Measurements from ENCODE around the gene CNTNAP2.

DNA sequence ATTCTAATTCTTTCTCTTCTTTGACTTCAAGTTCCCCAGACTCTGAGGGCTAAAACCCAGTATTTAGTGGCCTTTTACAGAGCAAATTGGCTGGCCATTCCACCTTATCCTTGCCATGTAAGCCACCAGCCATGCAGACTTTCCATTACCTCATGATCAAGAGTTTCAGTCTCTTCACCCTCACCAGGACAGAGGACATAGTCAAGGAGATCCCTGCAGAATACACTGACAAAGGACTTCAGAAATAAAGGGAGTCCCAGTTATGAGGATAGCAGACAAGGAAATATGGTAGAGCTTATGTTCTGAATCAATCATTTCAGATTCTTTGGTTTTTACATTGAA, 1393.6 kb downstream of the CNTNAP2 start:
- TF ChIP-seq, protein P1, sequence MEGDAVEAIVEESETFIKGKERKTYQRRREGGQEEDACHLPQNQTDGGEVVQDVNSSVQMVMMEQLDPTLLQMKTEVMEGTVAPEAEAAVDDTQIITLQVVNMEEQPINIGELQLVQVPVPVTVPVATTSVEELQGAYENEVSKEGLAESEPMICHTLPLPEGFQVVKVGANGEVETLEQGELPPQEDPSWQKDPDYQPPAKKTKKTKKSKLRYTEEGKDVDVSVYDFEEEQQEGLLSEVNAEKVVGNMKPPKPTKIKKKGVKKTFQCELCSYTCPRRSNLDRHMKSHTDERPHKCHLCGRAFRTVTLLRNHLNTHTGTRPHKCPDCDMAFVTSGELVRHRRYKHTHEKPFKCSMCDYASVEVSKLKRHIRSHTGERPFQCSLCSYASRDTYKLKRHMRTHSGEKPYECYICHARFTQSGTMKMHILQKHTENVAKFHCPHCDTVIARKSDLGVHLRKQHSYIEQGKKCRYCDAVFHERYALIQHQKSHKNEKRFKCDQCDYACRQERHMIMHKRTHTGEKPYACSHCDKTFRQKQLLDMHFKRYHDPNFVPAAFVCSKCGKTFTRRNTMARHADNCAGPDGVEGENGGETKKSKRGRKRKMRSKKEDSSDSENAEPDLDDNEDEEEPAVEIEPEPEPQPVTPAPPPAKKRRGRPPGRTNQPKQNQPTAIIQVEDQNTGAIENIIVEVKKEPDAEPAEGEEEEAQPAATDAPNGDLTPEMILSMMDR (IDR thresholded peaks at IDR 0.05; ENCODE audit: borderline replicate concordance, extremely low read depth, low read length, poor library complexity, severe bottlenecking) = no peak
- TF ChIP-seq EZH2 (IDR thresholded peaks at IDR 0.05; ENCODE audit: borderline replicate concordance, low read depth, low read length, severe bottlenecking) = no peak
